Stimulated activated CD8-positive, alpha-beta memory T cell treated with anti-CD3 and anti-CD28 coated beads, Interleukin-7, amount 100 ng/mL, for 48 hours (primary cell): ENCODE data around the gene PPP1R1A.

Source experiments
- DNase-seq, 2 donors: peaks; one replicate each; pipeline ENCODE4 v3.0.0-alpha.2; 2020; ENCODE audit warnings: low read depth in 1 of 2; ENCODE audit errors: extremely low read depth in 1 of 2

The PPP1R1A gene

GRCh38 chr12:54572881-54573280, 15.6 kb downstream of the PPP1R1A start:
- no peak for DNase-seq

GRCh38 chr12:54571193-54572188, 17.0 kb downstream of the PPP1R1A start:
- DNase-seq: no peak

GRCh38 chr12:54569995-54570528, 18.4 kb downstream of the PPP1R1A start:
- no peak for DNase-seq

- DNase-seq: no peak
These were observed 19.4 kb downstream of the PPP1R1A start for GRCh38 chr12:54569072-54569471.

GRCh38 chr12:54566792-54567191, 21.7 kb downstream of the PPP1R1A start:
- no peak for DNase-seq

GRCh38 chr12:54565986-54566544, 22.4 kb downstream of the PPP1R1A start:
- DNase-seq: no peak

- no peak for DNase-seq
These were observed 23.0 kb downstream of the PPP1R1A start for GRCh38 chr12:54565310-54565985.

- DNase-seq: no peak
These were observed 23.7 kb downstream of the PPP1R1A start for GRCh38 chr12:54564768-54565167.

GRCh38 chr12:54563787-54564186, 24.7 kb downstream of the PPP1R1A start:
- DNase-seq: no peak

GRCh38 chr12:54562750-54563356, 25.6 kb downstream of the PPP1R1A start:
- no peak for DNase-seq

- DNase-seq: no peak
These were observed 27.3 kb downstream of the PPP1R1A start for GRCh38 chr12:54561164-54561563.

GRCh38 chr12:54560374-54560858, 28.0 kb downstream of the PPP1R1A start:
- DNase-seq: peak; percentile 64 to 82

GRCh38 chr12:54558759-54559158, 29.7 kb downstream of the PPP1R1A start:
- no peak for DNase-seq

- no peak for DNase-seq
These were observed 30.1 kb downstream of the PPP1R1A start for GRCh38 chr12:54558311-54558710.

GRCh38 chr12:54555670-54556257, 32.7 kb downstream of the PPP1R1A start:
- no peak for DNase-seq

GRCh38 chr12:54549774-54550451, 38.5 kb downstream of the PPP1R1A start:
- no peak for DNase-seq

GRCh38 chr12:54546511-54546910, 41.9 kb downstream of the PPP1R1A start:
- no peak for DNase-seq

GRCh38 chr12:54544743-54545142, 43.7 kb downstream of the PPP1R1A start:
- no peak for DNase-seq

- DNase-seq: no peak
These were observed 44.9 kb downstream of the PPP1R1A start for GRCh38 chr12:54543526-54543925.
